H1 (cell line): ENCODE measurements around the gene LIPE. TPM values are rescaled to one million over a fixed set of nuclear protein-coding genes. Genes with fewer than 3 reads are reported as not detected.

Experiments used
- BACH1 ChIP-seq: IDR thresholded peaks from 2 replicates; pipeline ENCODE4 v1.6.1; 2012; ENCODE audit warnings: low read length, improper control_type of control experiment
- POLR2AphosphoS5 ChIP-seq: IDR thresholded peaks from 2 replicates; pipeline ENCODE4 v1.6.1; 2011; ENCODE audit warnings: low read depth, low read length
- USF2 ChIP-seq: IDR thresholded peaks from 2 replicates; pipeline ENCODE4 v1.6.1; 2011; ENCODE audit warnings: low read length, improper control_type of control experiment
- polyA plus RNA-seq, 7 experiments: library from polyadenylated mRNA; depleted of rRNA in 3 of 7; stranded (reverse) in 5 of 7; unstranded in 2 of 7; fragments of >200 nt in 5 of 7; fragments of 200-250 nt in 2 of 7; gene quantifications; 1 replicate in 5 of 7; 2 replicates in 1 of 7; 4 replicates in 1 of 7; pipeline versions ENCODE4 v1.2.1 to v1.2.3, GENCODE V29; 2011 to 2013; ENCODE audit warnings: missing spikeins in 2 of 7, mixed read lengths in 2 of 7
- total RNA-seq: library from RNA; stranded (reverse); fragmentation: NEBNext Ultra II Directional; extraction: Animal tissue kit (Norgen Biotek cat#: 25700); gene quantifications from 2 replicates; pipeline ENCODE4 v1.2.1, GENCODE V29; 2021

The LIPE gene
- total and polyA plus RNA-seq, 2 of the 8 experiments (the other 6 are each of a cell fraction or from before 2014, with no cell fraction given) = 8.7 to 15.9 TPM

- TF ChIP-seq USF2 (no peak), BACH1 (no peak), POLR2AphosphoS5 (no peak)
These were observed 32.7 kb upstream of the LIPE start (continued) for GRCh38 chr19:42459926-42460325.
